ENCODE results near the gene QRSL1.
A peak's percentile ranks its signal among the peaks of the same experiment; 100 is the strongest.

- TF ChIP-seq, protein P1, sequence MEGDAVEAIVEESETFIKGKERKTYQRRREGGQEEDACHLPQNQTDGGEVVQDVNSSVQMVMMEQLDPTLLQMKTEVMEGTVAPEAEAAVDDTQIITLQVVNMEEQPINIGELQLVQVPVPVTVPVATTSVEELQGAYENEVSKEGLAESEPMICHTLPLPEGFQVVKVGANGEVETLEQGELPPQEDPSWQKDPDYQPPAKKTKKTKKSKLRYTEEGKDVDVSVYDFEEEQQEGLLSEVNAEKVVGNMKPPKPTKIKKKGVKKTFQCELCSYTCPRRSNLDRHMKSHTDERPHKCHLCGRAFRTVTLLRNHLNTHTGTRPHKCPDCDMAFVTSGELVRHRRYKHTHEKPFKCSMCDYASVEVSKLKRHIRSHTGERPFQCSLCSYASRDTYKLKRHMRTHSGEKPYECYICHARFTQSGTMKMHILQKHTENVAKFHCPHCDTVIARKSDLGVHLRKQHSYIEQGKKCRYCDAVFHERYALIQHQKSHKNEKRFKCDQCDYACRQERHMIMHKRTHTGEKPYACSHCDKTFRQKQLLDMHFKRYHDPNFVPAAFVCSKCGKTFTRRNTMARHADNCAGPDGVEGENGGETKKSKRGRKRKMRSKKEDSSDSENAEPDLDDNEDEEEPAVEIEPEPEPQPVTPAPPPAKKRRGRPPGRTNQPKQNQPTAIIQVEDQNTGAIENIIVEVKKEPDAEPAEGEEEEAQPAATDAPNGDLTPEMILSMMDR (conservative IDR thresholded peaks at IDR 0.05; ENCODE audit: low read depth in 2 of 2): no peak
- no peak for TF ChIP-seq EZH2 (IDR thresholded peaks at IDR 0.05; ENCODE audit: low read depth, unreplicated experiment)
- peak; percentile 75 for TF ChIP-seq POLR2AphosphoS5 (IDR thresholded peaks at IDR 0.05; ENCODE audit: low read depth)
- TF ChIP-seq EZH2phosphoT487 (IDR thresholded peaks at IDR 0.05; ENCODE audit: unreplicated experiment): no peak
- no peak for TF ChIP-seq NANOG (IDR thresholded peaks at IDR 0.05; ENCODE audit: borderline replicate concordance)
- no peak for TF ChIP-seq REST (IDR thresholded peaks at IDR 0.05; ENCODE audit: unreplicated experiment)
- no peak for TF ChIP-seq ZNF114 (CRISPR knock-in tag; IDR thresholded peaks at IDR 0.05)
These were observed at the start of gene QRSL1, which contains the start of gene RTN4IP1 for GRCh38 chr6:106629103-106629858.
